H1 (cell line): ENCODE measurements around the gene PDE8B. TPM values are rescaled to one million over a fixed set of nuclear protein-coding genes. Genes with fewer than 3 reads are reported as not detected.

ENCODE experiments used
- ASH2L ChIP-seq: fragments of 200-600, 300-600 bp; sonication (generic); IDR thresholded peaks from one replicate; pipeline ENCODE4 v1.7.1; 2017; ENCODE audit warnings: low read length
- CHD7 ChIP-seq: fragments of 300-600 bp; sonication (generic); IDR thresholded peaks from 2 replicates; pipeline ENCODE4 v1.7.1; 2012; ENCODE audit warnings: low read length, moderate library complexity, mild to moderate bottlenecking, inconsistent platforms; ENCODE audit not compliant: insufficient replicate concordance
- CTCF ChIP-seq, 3 experiments: IDR thresholded peaks; 1 replicate in 2 of 3; 2 replicates in 1 of 3; pipeline versions ENCODE4 v1.5.1 to v1.6.1; 2011; ENCODE audit warnings: low read length in 3 of 3, mild to moderate bottlenecking in 3 of 3, inconsistent platforms in 2 of 3, low read depth in 1 of 3, moderate library complexity in 1 of 3; ENCODE audit not compliant: insufficient read depth in 1 of 3; ENCODE audit errors: control extremely low read depth in 1 of 3
- HDAC2 ChIP-seq, 2 experiments: fragments of 300-600 bp in 1 of 2; sonication (generic) in 1 of 2; IDR thresholded peaks; 2 replicates each; pipeline ENCODE4 v1.6.1; 2011 to 2012; ENCODE audit warnings: low read depth in 2 of 2, low read length in 2 of 2, mild to moderate bottlenecking in 2 of 2, moderate library complexity in 2 of 2, borderline replicate concordance in 1 of 2, inconsistent platforms in 1 of 2
- KDM5A ChIP-seq: fragments of 200-600 bp; IDR thresholded peaks from 2 replicates; pipeline ENCODE4 v1.7.1; 2012; ENCODE audit warnings: mild to moderate bottlenecking, low read length, inconsistent platforms, mixed read lengths
- POLR2AphosphoS5 ChIP-seq: IDR thresholded peaks from 2 replicates; pipeline ENCODE4 v1.6.1; 2011; ENCODE audit warnings: low read depth, low read length
- SIRT6 ChIP-seq: IDR thresholded peaks from one replicate; pipeline ENCODE4 v1.7.1; 2012; ENCODE audit warnings: low read length, inconsistent platforms
- SP1 ChIP-seq: IDR thresholded peaks from 2 replicates; pipeline ENCODE4 v1.6.1; 2011; ENCODE audit warnings: low read depth, low read length
- ZNF274 ChIP-seq: IDR thresholded peaks from 2 replicates; pipeline ENCODE4 v1.7.0; 2012; ENCODE audit warnings: low read length, borderline replicate concordance; ENCODE audit errors: extremely low read depth
- polyA plus RNA-seq, 7 experiments: library from polyadenylated mRNA; depleted of rRNA in 3 of 7; stranded (reverse) in 5 of 7; unstranded in 2 of 7; fragments of >200 nt in 5 of 7; fragments of 200-250 nt in 2 of 7; gene quantifications; 1 replicate in 5 of 7; 2 replicates in 1 of 7; 4 replicates in 1 of 7; pipeline versions ENCODE4 v1.2.1 to v1.2.3, GENCODE V29; 2011 to 2013; ENCODE audit warnings: missing spikeins in 2 of 7, mixed read lengths in 2 of 7
- total RNA-seq: library from RNA; stranded (reverse); fragmentation: NEBNext Ultra II Directional; extraction: Animal tissue kit (Norgen Biotek cat#: 25700); gene quantifications from 2 replicates; pipeline ENCODE4 v1.2.1, GENCODE V29; 2021

The PDE8B gene
- total and polyA plus RNA-seq, 2 of the 8 experiments (the other 6 are each of a cell fraction or from before 2014, with no cell fraction given), result 0.32 to 1.1 TPM

- TF ChIP-seq CHD7, result no peak
- TF ChIP-seq POLR2AphosphoS5, result no peak
- no peak for TF ChIP-seq KDM5A
- no peak for TF ChIP-seq CTCF (IDR thresholded peaks at IDR 0.05; ENCODE audit: control extremely low read depth in 1 of 3, insufficient read depth in 1 of 3, low read depth in 1 of 3, low read length in 3 of 3)
- TF ChIP-seq SIRT6, result no peak
- TF ChIP-seq ZNF274, result no peak
- TF ChIP-seq HDAC2 (IDR thresholded peaks at IDR 0.05; ENCODE audit: borderline replicate concordance in 1 of 2, low read depth in 2 of 2, low read length in 2 of 2), result no peak
- no peak for TF ChIP-seq SP1
- no peak for TF ChIP-seq ASH2L
These were observed 98.7 kb downstream of the PDE8B start (continued) for GRCh38 chr5:77309140-77309539.
